Suprapubic skin (tissue), 4 donors: Measurements from ENCODE around the gene TMEM145.

Source experiments
- POLR2A ChIP-seq, 2 donors: fragments of 450-650 bp; IDR thresholded peaks; one replicate each; pipeline ENCODE4 v1.6.1; 2017; ENCODE audit warnings: antibody characterized with exemption in 2 of 2, mild to moderate bottlenecking in 2 of 2, moderate library complexity in 2 of 2
- POLR2AphosphoS5 ChIP-seq, 3 donors: sonication (generic); formaldehyde crosslinking; IDR thresholded peaks; one replicate each; pipeline ENCODE4 v1.6.1; 2017; ENCODE audit warnings: antibody characterized with exemption in 3 of 3
- TF ChIP-seq, protein P1 (sequence below), 2 donors: fragments of 200-600 bp in 1 of 2; fragments of 450-650 bp in 1 of 2; sonication (generic) in 1 of 2; IDR thresholded peaks; one replicate each; pipeline ENCODE4 v1.5.1; 2016 to 2019; ENCODE audit warnings: antibody characterized with exemption in 2 of 2, mild to moderate bottlenecking in 1 of 2, moderate library complexity in 1 of 2

DNA sequence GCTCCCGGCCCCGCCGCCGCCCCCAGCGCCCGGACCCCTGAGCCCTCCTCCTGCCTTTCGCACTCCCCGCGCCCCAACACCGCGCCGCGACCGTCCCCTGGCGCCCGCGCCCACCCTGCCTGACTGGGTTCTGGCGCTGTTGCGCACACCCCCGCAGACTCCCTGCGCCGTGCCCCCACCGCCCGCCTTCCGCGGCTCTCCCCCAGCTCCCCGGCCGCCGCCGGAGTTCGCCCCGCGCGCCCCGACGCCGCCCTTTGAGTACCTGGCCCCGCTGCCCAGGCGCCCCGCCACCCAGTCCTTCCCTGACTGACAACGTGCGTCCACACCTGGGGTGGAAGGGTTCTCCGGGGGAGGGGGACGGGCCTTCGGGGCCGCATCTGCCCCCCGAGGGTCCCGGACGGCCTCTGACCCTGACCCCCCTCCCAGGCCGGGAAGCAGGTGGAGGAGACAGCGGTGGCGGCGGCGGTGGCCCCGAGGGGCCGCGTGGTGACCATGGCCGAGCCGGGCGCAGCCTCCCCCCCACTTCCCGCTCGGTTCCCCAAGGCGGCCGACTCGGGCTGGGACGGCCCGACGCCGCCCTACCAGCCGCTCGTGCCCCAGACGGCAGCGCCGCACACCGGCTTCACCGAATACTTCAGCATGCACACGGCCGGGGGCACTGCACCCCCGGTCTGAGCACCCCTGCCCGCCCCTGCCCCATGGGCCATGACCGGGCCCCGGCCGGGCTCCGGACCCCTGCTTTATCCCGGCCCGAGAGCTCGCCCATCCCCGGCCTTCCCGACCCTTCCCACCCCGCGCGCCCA lies 10.9 kb downstream of the TMEM145 start:
- TF ChIP-seq, protein P1, sequence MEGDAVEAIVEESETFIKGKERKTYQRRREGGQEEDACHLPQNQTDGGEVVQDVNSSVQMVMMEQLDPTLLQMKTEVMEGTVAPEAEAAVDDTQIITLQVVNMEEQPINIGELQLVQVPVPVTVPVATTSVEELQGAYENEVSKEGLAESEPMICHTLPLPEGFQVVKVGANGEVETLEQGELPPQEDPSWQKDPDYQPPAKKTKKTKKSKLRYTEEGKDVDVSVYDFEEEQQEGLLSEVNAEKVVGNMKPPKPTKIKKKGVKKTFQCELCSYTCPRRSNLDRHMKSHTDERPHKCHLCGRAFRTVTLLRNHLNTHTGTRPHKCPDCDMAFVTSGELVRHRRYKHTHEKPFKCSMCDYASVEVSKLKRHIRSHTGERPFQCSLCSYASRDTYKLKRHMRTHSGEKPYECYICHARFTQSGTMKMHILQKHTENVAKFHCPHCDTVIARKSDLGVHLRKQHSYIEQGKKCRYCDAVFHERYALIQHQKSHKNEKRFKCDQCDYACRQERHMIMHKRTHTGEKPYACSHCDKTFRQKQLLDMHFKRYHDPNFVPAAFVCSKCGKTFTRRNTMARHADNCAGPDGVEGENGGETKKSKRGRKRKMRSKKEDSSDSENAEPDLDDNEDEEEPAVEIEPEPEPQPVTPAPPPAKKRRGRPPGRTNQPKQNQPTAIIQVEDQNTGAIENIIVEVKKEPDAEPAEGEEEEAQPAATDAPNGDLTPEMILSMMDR (IDR thresholded peaks at IDR 0.05) = peak in 1 of 2 donors; percentile 11
- TF ChIP-seq POLR2AphosphoS5 (IDR thresholded peaks at IDR 0.05) (no peak), POLR2A (IDR thresholded peaks at IDR 0.05) (no peak)
